GM18909 (cell line): ENCODE results near the gene CEP97.
"Not testable (repeated sequence)": the region's sequence is repeated elsewhere in the genome, so short reads cannot be mapped to it uniquely, and the experiment has no call there.

ENCODE experiments used
- ATAC-seq: cut with Tn5 transposase; IDR thresholded peaks from one replicate; pipeline ENCODE4 v1.9.1; 2021; ENCODE audit warnings: mild to moderate bottlenecking; ENCODE audit not compliant: unreplicated experiment, poor library complexity

CEP97 gene

GRCh38 chr3:101702726-101703125 lies 21.7 kb upstream of the CEP97 start:
- no peak for ATAC-seq

GRCh38 chr3:101703169-101703568 lies 21.2 kb upstream of the CEP97 start:
- no peak for ATAC-seq

GRCh38 chr3:101704639-101705038 lies 19.8 kb upstream of the CEP97 start:
- ATAC-seq, result not testable (repeated sequence)

- ATAC-seq, result no peak
These were observed 15.3 kb upstream of the CEP97 start for GRCh38 chr3:101709126-101709525.

GRCh38 chr3:101718455-101718854 lies 6.0 kb upstream of the CEP97 start:
- ATAC-seq, result no peak

GRCh38 chr3:101719604-101720185 lies 4.7 kb upstream of the CEP97 start:
- no peak for ATAC-seq

- no peak for ATAC-seq
These were observed 3.3 kb upstream of the CEP97 start for GRCh38 chr3:101720851-101721840.

GRCh38 chr3:101722394-101723173 lies 1.8 kb upstream of the CEP97 start:
- peak; percentile 45 for ATAC-seq

- peak; percentile 15 for ATAC-seq
These were observed 928 bp downstream of the CEP97 start for GRCh38 chr3:101725194-101725889.

GRCh38 chr3:101725890-101726275 lies 1.5 kb downstream of the CEP97 start:
- ATAC-seq, result no peak

- ATAC-seq, result no peak
These were observed 5.2 kb downstream of the CEP97 start for GRCh38 chr3:101729586-101729985.

- no peak for ATAC-seq
These were observed 6.4 kb downstream of the CEP97 start for GRCh38 chr3:101730839-101731238.

- ATAC-seq, result no peak
These were observed 7.8 kb downstream of the CEP97 start for GRCh38 chr3:101732240-101732641.

- no peak for ATAC-seq
These were observed 11.4 kb downstream of the CEP97 start for GRCh38 chr3:101735833-101736232.

GRCh38 chr3:101741914-101742313 lies 17.5 kb downstream of the CEP97 start:
- ATAC-seq, result not testable (repeated sequence)

GRCh38 chr3:101744811-101745210 lies 20.4 kb downstream of the CEP97 start:
- no peak for ATAC-seq

GRCh38 chr3:101745934-101746333 lies 21.5 kb downstream of the CEP97 start:
- ATAC-seq, result not testable (repeated sequence)

GRCh38 chr3:101753386-101754113 lies 29.1 kb downstream of the CEP97 start:
- not testable (repeated sequence) for ATAC-seq

GRCh38 chr3:101758224-101758623 lies 33.8 kb downstream of the CEP97 start:
- ATAC-seq, result no peak
